GM18508 (cell line): ENCODE results near the gene SLC13A4.
"Not testable (repeated sequence)": the region's sequence is repeated elsewhere in the genome, so short reads cannot be mapped to it uniquely, and the experiment has no call there.

Experiments
- ATAC-seq: cut with Tn5 transposase; IDR thresholded peaks from one replicate; pipeline ENCODE4 v1.9.1; 2021; ENCODE audit warnings: moderate number of reproducible peaks; ENCODE audit not compliant: insufficient read depth, unreplicated experiment

SLC13A4 gene

DNA sequence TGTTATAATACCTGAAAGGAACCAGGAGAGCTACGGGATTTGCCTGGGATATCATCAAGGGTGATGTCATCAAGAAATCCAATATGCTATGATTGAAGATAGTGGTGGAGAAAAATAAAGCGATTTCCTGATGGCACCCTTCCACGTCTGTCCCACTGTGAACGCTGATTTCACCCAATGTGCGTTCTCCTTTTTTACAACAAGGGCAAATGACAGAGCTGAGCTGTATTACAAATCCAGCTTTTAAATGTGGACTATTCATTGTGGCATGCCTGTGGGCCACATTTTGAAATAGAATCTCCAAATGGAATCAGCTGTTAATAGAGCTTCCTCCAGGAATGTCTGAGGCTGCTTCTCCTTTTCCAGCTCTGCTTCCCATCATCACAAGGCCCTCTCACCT is 23.3 kb downstream of the SLC13A4 start:
- ATAC-seq: no peak

DNA sequence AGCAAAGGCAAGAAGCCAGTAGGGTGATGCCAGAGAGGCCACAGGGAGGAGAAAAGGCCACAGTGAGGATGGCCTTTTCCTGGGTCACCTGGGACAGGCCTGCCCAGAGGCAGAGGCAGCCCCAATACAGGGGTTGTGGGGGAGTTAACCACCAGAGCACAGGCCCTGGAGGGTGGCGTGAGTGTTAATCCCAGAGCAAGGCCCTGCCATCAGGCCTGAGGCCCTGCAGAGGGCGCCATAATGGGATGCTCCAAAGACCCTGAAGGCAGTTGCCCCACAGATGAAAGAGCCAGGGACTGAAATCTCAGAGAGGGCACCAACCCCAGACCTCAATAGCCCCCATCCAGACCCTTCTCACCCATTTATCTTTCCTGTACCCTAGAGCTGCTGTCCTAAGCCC is 23.9 kb downstream of the SLC13A4 start:
- ATAC-seq: no peak

DNA sequence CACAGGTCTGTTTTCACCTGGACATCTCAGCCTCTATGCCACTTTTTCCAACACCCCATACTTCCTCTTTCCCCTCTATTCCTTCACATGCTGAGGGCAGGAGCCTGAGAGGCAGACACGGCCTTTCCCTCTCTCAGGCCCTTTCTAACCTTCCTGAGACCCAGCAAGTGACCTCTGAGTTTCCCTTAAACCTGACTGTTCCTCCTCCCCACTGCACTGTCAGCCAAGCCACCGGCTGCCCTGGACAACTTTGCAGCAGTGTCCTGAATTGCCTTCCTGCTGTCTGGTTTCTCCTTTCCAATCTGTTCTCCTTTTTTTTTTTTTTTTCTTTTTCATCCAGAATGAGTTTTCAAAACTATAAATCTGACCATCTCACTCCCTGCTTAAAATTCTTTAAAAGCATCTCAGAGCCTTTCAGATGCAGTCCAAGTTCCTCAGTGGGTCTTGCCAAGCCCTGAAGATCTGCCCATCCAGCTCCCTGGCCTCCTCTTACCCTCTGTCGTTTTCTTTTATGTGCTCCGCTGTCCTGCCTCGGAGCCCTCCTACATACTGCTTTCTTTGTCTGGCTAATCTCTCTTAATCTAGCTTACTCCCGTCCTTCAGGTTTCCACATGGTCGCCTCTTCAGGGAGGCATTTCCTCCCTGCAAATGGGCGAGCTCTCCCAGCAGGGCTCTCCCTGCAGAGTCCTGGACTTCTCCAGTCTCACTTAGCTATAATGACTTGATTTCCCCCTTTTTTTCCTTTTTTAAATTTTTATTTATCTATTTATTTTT is 30.5 kb downstream of the SLC13A4 start:
- no peak for ATAC-seq

GRCh38 chr7:135693558-135693957 is 34.4 kb downstream of the SLC13A4 start:
- ATAC-seq: no peak

- ATAC-seq: not testable (repeated sequence)
Measured at GRCh38 chr7:135692606-135693005, 35.4 kb downstream of the SLC13A4 start.

DNA sequence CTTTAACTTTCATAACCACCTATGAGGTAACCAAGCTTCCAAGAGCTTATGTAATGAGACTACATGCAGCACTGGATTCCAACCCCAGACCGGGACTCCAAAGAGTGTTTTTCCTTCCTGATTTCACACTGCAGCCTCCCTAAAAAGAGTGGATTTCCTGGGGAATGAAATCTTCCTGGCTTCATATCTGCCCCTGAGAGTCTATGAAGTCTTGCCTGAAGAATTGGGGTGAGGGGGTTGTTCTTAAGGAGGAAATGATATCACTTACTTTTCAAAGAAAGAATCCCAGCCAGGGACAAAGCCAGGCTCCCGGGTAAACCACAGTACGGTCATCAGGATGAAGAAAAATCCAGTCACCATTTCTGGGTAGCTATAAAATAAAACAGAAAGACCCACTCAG is 35.9 kb downstream of the SLC13A4 start:
- ATAC-seq: no peak

DNA sequence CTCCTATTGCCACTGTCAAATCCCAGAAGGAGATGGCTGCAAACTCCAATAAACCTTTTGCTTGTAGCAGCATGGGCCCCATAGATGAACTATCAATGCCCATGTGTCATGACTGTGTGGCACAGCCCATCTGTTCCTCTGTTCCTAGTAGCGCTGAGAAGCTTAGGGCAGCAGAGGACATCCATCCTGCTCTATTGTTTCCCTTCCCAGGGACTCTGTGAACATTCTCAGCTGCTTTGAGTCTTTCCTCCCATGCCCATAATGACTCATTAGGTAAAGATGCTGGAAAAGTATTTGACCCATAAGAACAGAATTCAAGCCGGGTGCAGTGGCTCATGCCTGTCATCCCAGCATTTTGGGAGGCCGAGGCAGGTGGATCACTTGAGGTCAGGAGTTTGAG is 37.4 kb downstream of the SLC13A4 start:
- ATAC-seq: no peak

GRCh38 chr7:135687466-135687865 is 40.5 kb downstream of the SLC13A4 start:
- no peak for ATAC-seq

DNA sequence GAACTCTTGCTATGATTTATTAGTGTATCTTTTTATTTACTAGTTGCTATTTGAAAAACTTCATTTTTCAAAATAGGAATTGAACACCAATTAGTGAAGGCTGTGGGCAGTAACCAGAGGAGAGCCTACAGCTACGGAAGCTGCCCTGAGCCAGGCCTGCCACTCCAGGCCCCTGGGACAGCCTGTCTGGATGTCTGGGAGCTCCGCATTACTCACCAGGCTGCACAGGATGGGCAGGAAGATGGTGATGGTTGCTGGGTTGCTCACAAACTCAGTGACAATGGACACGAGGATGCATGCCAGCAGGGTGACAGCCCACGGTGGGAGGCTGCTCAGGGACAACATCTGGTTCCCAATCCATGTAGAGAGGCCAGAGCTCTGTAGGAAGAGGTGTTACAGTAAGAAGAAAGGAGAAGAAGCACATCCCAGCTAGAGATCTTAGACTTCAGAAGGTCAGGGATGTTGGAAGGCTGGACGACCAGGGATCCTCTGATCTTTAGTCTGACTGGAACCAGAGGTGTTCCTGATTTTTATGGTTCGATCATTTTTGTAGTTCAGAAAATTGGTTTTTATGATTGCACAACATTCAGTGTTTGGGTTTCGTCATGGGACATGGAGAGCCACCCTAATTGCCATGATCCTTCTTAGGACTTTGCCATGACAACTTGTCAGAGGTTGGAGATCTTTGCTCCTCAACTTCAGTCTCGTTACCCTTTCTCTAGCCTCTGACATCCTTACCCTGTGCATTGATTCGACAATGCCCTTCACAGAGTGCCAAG is 42.5 kb downstream of the SLC13A4 start:
- ATAC-seq: no peak

DNA sequence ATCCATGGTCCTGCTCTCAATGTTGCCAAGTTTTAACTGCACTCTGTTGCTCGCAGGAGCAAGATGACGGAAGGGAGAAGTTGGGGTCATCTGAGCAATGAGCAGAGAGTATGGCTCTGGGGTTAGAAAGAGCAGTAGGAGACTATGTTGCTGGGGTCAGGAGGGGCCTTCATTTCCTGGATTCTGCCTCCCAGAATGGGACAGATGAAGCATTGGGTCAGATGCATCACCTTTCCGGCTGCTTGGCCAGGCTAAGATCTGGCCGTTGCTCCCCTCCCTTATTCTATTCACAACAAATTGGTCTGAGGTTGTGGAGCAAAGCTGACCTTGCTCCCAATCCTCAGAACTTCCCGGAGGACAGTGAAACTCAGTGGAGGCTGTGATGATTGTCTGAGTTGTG is 43.3 kb downstream of the SLC13A4 start:
- no peak for ATAC-seq

- ATAC-seq: no peak
Measured at GRCh38 chr7:135684136-135684535, 43.9 kb downstream of the SLC13A4 start.

GRCh38 chr7:135683609-135684008 is 44.4 kb downstream of the SLC13A4 start:
- no peak for ATAC-seq

- no peak for ATAC-seq
Measured at GRCh38 chr7:135682191-135682590, 45.8 kb downstream of the SLC13A4 start.

DNA sequence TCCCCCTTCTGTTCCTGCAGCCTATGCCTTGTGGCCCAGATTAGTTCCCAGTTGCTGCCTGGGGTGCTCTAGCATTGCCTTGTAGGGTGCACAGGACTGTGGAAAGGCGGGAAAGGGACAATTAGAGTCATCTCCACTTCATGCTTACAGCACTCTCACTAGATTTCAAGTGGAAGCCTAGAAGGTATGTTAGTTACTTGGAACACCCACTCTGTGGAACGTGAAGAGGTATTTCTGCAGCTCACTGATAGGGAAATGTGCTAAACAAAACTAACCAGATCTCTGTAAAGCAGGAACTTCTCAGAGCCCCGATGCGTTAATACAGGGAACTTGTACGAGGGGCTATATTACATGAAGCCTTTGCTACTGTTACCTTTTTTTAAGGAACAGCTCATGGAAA is 46.2 kb downstream of the SLC13A4 start:
- ATAC-seq: no peak

GRCh38 chr7:135678612-135679575 is 49.1 kb downstream of the SLC13A4 start:
- ATAC-seq: no peak

- ATAC-seq: no peak
Measured at GRCh38 chr7:135673360-135673706, 54.7 kb downstream of the SLC13A4 start.

DNA sequence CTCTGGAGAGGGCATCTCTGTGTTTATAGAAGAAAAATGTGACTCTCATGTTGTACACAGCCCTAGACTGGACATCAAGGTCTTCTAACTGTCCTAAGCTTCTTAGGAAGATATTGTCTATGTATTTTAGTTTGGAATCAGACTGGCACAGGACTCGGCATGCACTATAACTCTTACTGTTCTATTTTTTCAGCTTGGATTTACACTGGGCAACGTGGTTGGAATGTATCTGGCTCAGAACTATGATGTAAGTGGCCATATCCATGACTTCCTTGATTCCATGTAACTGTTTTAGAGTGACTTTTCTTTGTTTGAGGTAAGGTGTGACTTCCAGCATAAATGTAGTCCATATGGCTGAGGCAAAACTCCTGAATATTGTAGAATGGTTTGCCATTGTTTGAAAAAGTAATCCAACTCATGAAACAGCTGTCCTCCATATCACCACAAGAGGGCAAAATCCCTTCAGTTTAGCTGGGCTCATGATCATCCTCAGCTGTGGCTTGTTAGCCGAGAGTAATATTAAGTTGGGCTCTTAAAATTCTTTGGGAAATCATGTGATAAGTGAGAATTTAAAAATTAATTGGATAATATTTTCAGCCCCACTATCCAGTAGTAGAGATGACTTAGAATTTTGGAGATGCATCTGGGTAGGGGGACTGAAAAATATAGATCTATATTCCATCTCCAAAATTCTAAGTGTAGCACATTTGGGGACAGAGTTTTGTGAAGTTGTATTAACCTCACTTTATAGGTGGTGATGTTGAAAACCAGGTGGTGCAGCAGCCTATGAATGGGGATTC is 55.2 kb downstream of the SLC13A4 start:
- peak; percentile 73 for ATAC-seq

GRCh38 chr7:135670179-135670578 is 57.8 kb downstream of the SLC13A4 start:
- no peak for ATAC-seq

- ATAC-seq: no peak
Measured at GRCh38 chr7:135669774-135670173, 58.2 kb downstream of the SLC13A4 start.

GRCh38 chr7:135668852-135669395 is 59.1 kb downstream of the SLC13A4 start:
- ATAC-seq: not testable (repeated sequence)
